WTC11 (cell line): Measurements from ENCODE around the gene MACC1.
"Not testable (repeated sequence)": the region's sequence is repeated elsewhere in the genome, so short reads cannot be mapped to it uniquely, and the experiment has no call there.

ENCODE experiments used
- CREB1 ChIP-seq: sonication (generic); formaldehyde crosslinking; IDR thresholded peaks from 2 replicates; pipeline ENCODE4 v1.8.0; 2023; ENCODE audit warnings: mild to moderate bottlenecking, missing genetic modification reagents
- ELF4 ChIP-seq: sonication (generic); formaldehyde crosslinking; IDR thresholded peaks from 2 replicates; pipeline ENCODE4 v1.8.1; 2022; ENCODE audit warnings: low read depth, mild to moderate bottlenecking, moderate library complexity, missing genetic modification reagents
- NR2C2 ChIP-seq: sonication (generic); formaldehyde crosslinking; IDR thresholded peaks from 2 replicates; pipeline ENCODE4 v1.8.0; 2022; ENCODE audit warnings: mild to moderate bottlenecking, missing genetic modification reagents
- RELA ChIP-seq: sonication (generic); formaldehyde crosslinking; IDR thresholded peaks from 2 replicates; pipeline ENCODE4 v1.8.1; 2022; ENCODE audit warnings: missing genetic modification reagents, mild to moderate bottlenecking, borderline replicate concordance
- RORB ChIP-seq: fragments of 250-450 bp; sonication (Bioruptor Pico); IDR thresholded peaks from 2 replicates; pipeline ENCODE4 v1.9.0; 2021; ENCODE audit warnings: mild to moderate bottlenecking
- SOX15 ChIP-seq: fragments of 250-450 bp; sonication (Bioruptor Pico); IDR thresholded peaks from 2 replicates; pipeline ENCODE4 v1.9.0; 2021; ENCODE audit warnings: mild to moderate bottlenecking
- TEAD4 ChIP-seq: sonication (generic); formaldehyde crosslinking; IDR thresholded peaks from 2 replicates; pipeline ENCODE4 v1.8.0; 2022; ENCODE audit warnings: mild to moderate bottlenecking, missing genetic modification reagents
- ZNF232 ChIP-seq: sonication (generic); formaldehyde crosslinking; IDR thresholded peaks from 2 replicates; pipeline ENCODE4 v1.8.0; 2022; ENCODE audit warnings: mild to moderate bottlenecking, missing genetic modification reagents
- TF ChIP-seq, protein P1 (sequence below): fragments of 200-600 bp; IDR thresholded peaks from 2 replicates; pipeline ENCODE4 v1.8.0; 2022; ENCODE audit warnings: antibody characterized with exemption
- TF ChIP-seq, protein P2 (sequence below): fragments of 250-450 bp; sonication (Bioruptor Pico); IDR thresholded peaks from 2 replicates; pipeline ENCODE4 v2.1.2; 2022; ENCODE audit warnings: mild to moderate bottlenecking, moderate library complexity
- TF ChIP-seq, protein P3 (sequence below): sonication (generic); formaldehyde crosslinking; IDR thresholded peaks from 2 replicates; pipeline ENCODE4 v1.8.1; 2023; ENCODE audit warnings: mild to moderate bottlenecking, missing genetic modification reagents, moderate library complexity
- TF ChIP-seq, protein P4 (sequence below): sonication (generic); formaldehyde crosslinking; IDR thresholded peaks from 2 replicates; pipeline ENCODE4 v1.8.0; 2023; ENCODE audit warnings: missing genetic modification reagents, mild to moderate bottlenecking, borderline replicate concordance
- TF ChIP-seq, protein P5 (sequence below): sonication (generic); formaldehyde crosslinking; IDR thresholded peaks from 2 replicates; pipeline ENCODE4 v1.8.0; 2022; ENCODE audit warnings: missing genetic modification reagents

DNA sequence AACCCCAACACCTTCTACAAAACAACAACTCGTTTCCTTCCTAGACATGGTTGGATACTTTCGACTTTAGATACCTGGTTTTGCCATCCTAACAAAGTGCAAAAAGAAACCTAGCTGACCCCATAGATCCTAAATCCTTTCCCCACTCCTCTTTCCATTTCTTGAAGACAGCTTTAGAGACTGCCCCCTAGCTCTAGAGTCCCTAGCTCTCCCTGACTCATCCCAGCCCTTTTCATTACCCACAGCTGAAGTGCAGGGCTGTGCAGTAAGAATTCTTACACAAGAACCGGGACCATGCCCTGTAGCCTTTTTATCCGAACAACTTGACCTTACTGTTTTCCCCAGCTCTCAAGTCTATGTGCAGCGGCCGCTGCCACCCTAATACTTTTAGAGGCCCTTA is 93.1 kb downstream of the MACC1 start:
- TF ChIP-seq, protein P1, sequence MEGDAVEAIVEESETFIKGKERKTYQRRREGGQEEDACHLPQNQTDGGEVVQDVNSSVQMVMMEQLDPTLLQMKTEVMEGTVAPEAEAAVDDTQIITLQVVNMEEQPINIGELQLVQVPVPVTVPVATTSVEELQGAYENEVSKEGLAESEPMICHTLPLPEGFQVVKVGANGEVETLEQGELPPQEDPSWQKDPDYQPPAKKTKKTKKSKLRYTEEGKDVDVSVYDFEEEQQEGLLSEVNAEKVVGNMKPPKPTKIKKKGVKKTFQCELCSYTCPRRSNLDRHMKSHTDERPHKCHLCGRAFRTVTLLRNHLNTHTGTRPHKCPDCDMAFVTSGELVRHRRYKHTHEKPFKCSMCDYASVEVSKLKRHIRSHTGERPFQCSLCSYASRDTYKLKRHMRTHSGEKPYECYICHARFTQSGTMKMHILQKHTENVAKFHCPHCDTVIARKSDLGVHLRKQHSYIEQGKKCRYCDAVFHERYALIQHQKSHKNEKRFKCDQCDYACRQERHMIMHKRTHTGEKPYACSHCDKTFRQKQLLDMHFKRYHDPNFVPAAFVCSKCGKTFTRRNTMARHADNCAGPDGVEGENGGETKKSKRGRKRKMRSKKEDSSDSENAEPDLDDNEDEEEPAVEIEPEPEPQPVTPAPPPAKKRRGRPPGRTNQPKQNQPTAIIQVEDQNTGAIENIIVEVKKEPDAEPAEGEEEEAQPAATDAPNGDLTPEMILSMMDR: not testable (repeated sequence)
- TF ChIP-seq ZNF232 (CRISPR knock-in tag): 0 out of 2 replicates have a peak, but pooled peaks have one; percentile 27
- not testable (repeated sequence) for TF ChIP-seq TEAD4 (CRISPR knock-in tag); CREB1 (CRISPR knock-in tag); NR2C2; SOX15 (CRISPR knock-in tag); ELF4 (CRISPR knock-in tag); RELA; RORB (CRISPR knock-in tag)
- TF ChIP-seq, protein P2, sequence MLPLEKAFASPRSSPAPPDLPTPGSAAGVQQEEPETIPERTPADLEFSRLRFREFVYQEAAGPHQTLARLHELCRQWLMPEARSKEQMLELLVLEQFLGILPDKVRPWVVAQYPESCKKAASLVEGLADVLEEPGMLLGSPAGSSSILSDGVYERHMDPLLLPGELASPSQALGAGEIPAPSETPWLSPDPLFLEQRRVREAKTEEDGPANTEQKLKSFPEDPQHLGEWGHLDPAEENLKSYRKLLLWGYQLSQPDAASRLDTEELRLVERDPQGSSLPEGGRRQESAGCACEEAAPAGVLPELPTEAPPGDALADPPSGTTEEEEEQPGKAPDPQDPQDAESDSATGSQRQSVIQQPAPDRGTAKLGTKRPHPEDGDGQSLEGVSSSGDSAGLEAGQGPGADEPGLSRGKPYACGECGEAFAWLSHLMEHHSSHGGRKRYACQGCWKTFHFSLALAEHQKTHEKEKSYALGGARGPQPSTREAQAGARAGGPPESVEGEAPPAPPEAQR (CRISPR knock-in tag): not testable (repeated sequence)
- TF ChIP-seq, protein P3, sequence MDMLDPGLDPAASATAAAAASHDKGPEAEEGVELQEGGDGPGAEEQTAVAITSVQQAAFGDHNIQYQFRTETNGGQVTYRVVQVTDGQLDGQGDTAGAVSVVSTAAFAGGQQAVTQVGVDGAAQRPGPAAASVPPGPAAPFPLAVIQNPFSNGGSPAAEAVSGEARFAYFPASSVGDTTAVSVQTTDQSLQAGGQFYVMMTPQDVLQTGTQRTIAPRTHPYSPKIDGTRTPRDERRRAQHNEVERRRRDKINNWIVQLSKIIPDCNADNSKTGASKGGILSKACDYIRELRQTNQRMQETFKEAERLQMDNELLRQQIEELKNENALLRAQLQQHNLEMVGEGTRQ (CRISPR knock-in tag): not testable (repeated sequence)
- TF ChIP-seq, protein P4, sequence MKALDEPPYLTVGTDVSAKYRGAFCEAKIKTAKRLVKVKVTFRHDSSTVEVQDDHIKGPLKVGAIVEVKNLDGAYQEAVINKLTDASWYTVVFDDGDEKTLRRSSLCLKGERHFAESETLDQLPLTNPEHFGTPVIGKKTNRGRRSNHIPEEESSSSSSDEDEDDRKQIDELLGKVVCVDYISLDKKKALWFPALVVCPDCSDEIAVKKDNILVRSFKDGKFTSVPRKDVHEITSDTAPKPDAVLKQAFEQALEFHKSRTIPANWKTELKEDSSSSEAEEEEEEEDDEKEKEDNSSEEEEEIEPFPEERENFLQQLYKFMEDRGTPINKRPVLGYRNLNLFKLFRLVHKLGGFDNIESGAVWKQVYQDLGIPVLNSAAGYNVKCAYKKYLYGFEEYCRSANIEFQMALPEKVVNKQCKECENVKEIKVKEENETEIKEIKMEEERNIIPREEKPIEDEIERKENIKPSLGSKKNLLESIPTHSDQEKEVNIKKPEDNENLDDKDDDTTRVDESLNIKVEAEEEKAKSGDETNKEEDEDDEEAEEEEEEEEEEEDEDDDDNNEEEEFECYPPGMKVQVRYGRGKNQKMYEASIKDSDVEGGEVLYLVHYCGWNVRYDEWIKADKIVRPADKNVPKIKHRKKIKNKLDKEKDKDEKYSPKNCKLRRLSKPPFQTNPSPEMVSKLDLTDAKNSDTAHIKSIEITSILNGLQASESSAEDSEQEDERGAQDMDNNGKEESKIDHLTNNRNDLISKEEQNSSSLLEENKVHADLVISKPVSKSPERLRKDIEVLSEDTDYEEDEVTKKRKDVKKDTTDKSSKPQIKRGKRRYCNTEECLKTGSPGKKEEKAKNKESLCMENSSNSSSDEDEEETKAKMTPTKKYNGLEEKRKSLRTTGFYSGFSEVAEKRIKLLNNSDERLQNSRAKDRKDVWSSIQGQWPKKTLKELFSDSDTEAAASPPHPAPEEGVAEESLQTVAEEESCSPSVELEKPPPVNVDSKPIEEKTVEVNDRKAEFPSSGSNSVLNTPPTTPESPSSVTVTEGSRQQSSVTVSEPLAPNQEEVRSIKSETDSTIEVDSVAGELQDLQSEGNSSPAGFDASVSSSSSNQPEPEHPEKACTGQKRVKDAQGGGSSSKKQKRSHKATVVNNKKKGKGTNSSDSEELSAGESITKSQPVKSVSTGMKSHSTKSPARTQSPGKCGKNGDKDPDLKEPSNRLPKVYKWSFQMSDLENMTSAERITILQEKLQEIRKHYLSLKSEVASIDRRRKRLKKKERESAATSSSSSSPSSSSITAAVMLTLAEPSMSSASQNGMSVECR (CRISPR knock-in tag): not testable (repeated sequence)
- TF ChIP-seq, protein P5, sequence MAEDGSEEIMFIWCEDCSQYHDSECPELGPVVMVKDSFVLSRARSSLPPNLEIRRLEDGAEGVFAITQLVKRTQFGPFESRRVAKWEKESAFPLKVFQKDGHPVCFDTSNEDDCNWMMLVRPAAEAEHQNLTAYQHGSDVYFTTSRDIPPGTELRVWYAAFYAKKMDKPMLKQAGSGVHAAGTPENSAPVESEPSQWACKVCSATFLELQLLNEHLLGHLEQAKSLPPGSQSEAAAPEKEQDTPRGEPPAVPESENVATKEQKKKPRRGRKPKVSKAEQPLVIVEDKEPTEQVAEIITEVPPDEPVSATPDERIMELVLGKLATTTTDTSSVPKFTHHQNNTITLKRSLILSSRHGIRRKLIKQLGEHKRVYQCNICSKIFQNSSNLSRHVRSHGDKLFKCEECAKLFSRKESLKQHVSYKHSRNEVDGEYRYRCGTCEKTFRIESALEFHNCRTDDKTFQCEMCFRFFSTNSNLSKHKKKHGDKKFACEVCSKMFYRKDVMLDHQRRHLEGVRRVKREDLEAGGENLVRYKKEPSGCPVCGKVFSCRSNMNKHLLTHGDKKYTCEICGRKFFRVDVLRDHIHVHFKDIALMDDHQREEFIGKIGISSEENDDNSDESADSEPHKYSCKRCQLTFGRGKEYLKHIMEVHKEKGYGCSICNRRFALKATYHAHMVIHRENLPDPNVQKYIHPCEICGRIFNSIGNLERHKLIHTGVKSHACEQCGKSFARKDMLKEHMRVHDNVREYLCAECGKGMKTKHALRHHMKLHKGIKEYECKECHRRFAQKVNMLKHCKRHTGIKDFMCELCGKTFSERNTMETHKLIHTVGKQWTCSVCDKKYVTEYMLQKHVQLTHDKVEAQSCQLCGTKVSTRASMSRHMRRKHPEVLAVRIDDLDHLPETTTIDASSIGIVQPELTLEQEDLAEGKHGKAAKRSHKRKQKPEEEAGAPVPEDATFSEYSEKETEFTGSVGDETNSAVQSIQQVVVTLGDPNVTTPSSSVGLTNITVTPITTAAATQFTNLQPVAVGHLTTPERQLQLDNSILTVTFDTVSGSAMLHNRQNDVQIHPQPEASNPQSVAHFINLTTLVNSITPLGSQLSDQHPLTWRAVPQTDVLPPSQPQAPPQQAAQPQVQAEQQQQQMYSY: peak; percentile 89
